ENCODE data around the gene LAT. TPM values are rescaled to one million over a fixed set of nuclear protein-coding genes. Genes with fewer than 3 reads are reported as not detected.

LAT gene
- total and polyA plus RNA-seq, 2 of the 13 experiments (the other 11 are each of a cell fraction or from before 2014, with no cell fraction given): 2.0 to 3.0 TPM

- no peak for TF ChIP-seq ZNF883 (CRISPR knock-in tag; IDR thresholded peaks at IDR 0.05; ENCODE audit: not compliant biosample characterization)
- TF ChIP-seq ZNF670 (CRISPR knock-in tag; IDR thresholded peaks at IDR 0.05; ENCODE audit: borderline replicate concordance): no peak
- no peak for TF ChIP-seq REXO4 (CRISPR knock-in tag; IDR thresholded peaks at IDR 0.05; ENCODE audit: borderline replicate concordance)
- no peak for TF ChIP-seq ZBTB26 (CRISPR knock-in tag; IDR thresholded peaks at IDR 0.05; ENCODE audit: borderline replicate concordance)
- 0 out of 2 replicates have a peak, but pooled peaks have one; percentile 66 for TF ChIP-seq ZNF784 (CRISPR knock-in tag; IDR thresholded peaks at IDR 0.05; ENCODE audit: borderline replicate concordance)
- no peak for TF ChIP-seq RCOR2 (CRISPR knock-in tag; IDR thresholded peaks at IDR 0.05)
- no peak; the same call in 1 of the 2 replicates for TF ChIP-seq ZNF776 (CRISPR knock-in tag; IDR thresholded peaks at IDR 0.05)
- TF ChIP-seq ZNF558 (CRISPR knock-in tag; IDR thresholded peaks at IDR 0.05; ENCODE audit: borderline replicate concordance): no peak
- no peak; the same call in 1 of the 2 replicates for TF ChIP-seq ZNF704 (CRISPR knock-in tag; IDR thresholded peaks at IDR 0.05; ENCODE audit: borderline replicate concordance)
- TF ChIP-seq TCF7L2 (IDR thresholded peaks at IDR 0.05; ENCODE audit: low read depth, low read length): no peak
- peak; percentile 84 for TF ChIP-seq HMGXB3 (CRISPR knock-in tag; IDR thresholded peaks at IDR 0.05; ENCODE audit: borderline replicate concordance)
- TF ChIP-seq ISX (CRISPR knock-in tag; conservative IDR thresholded peaks at IDR 0.05): no peak
- no peak for TF ChIP-seq ZFP1 (CRISPR knock-in tag; IDR thresholded peaks at IDR 0.05)
- no peak for TF ChIP-seq ZNF296 (CRISPR knock-in tag; conservative IDR thresholded peaks at IDR 0.05)
- TF ChIP-seq ZNF230 (CRISPR knock-in tag; IDR thresholded peaks at IDR 0.05): peak; percentile 85; the same call in 1 of the 2 replicates
- peak; percentile 16; the same call in 1 of the 2 replicates for TF ChIP-seq HOMEZ (CRISPR knock-in tag; IDR thresholded peaks at IDR 0.05; ENCODE audit: low read depth)
- no peak for TF ChIP-seq KLF13 (CRISPR knock-in tag; IDR thresholded peaks at IDR 0.05)
- no peak for TF ChIP-seq NFKB2 (CRISPR knock-in tag; IDR thresholded peaks at IDR 0.05; ENCODE audit: borderline replicate concordance)
- no peak for TF ChIP-seq TRIM24 (CRISPR knock-in tag; IDR thresholded peaks at IDR 0.05)
- TF ChIP-seq ZNF30 (CRISPR knock-in tag; IDR thresholded peaks at IDR 0.05): no peak
Observed at GRCh38 chr16:28950648-28951409, 34.0 kb upstream of the LAT start, which contains the start of gene NFATC2IP (continued).

All from HepG2 (cell line).